Dermis blood vessel endothelial cell (primary cell): ENCODE results near the gene MITD1. TPM values are rescaled to one million over a fixed set of nuclear protein-coding genes. Genes with fewer than 3 reads are reported as not detected.
"Not testable (repeated sequence)": the region's sequence is repeated elsewhere in the genome, so short reads cannot be mapped to it uniquely, and the experiment has no call there.

ENCODE experiments used
- DNase-seq: peaks from one replicate; pipeline ENCODE4 v3.0.0; 2010
- total RNA-seq: library from RNA; depleted of rRNA; stranded (reverse); fragments of >200 nt; gene quantifications from 2 replicates; pipeline ENCODE4 v1.2.3, GENCODE V29; 2014

Gene MITD1
- 24.9 and 27.7 TPM in 2 replicates for total RNA-seq

DNA sequence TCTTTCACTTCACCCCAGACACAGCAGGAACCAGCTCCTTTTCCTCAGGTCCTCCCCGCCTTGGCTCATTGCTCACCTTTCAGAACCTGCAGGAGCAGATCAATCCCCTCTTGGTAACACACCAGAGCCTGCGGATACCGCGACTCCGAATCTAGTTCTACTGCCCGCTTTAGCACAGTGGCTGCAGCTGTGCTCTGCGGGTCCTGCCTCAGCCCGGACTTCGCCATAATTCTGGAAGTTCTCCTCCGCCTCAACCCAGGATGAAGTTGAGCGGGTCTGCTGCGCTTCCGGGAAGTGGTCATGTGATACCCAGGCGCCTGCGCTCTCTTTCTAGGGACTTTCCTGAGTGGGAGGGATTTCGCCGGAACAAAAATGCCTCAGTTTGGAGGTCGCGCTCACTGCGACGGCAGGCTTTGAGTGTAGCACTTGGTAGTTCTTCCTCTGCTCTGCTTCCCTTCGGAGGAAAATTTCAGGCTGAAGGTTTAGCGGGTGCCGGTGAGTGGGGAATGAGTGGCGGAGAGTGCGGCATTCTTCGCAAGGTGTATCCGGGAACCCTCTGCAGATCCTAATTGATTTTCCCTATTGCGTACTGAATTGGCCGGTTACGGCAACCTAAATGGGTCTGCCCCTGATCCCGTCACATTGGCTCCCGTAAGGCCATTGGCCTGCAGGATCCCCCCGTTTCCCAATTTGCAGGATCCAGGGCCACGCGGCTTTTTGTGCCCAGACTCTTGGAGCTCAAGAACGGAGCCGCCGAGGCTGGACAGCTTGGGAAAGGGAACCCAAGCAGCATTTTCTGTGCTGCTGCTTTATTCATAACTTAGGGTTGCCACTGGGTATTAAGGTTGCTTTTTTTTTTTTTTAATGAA lies at the start of gene MITD1, which contains the start of gene MRPL30:
TSS of gene MITD1 (minus strand) at position 304 of the 869 bp plus-strand sequence. CDS start at position 227, 77 bp downstream.
TSS of gene MRPL30 (plus strand) at position 430 of the 869 bp plus-strand sequence. CDS start 5,020 bp downstream, outside the sequence.
- DNase-seq: peak; percentile 98

DNA sequence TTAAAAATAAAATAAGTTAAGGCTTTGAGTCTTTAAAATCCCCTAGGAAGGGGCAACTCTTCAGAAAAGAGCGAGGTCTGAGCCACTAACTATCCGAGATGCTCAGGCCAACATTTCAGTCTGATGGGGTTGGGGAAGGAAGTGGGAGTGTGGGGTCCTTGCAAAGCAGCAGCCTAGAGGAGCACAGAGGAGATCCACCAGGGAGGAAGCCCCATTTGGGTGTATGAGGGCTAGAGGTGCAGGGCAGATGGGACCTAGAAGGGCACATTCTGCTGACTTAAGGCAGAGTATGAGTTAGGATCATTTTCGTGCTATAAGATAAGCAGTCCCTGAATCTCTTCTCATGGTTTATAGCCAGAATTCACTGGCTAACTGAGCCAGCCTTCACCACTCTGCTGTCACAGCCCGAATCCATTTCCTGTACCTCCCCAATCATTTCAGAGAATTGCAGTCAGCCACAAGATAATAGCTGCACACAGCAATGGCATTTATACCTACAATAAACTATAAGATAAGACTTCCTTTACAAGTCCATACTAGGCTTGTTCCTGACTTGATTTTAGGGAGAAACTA lies 37.2 kb upstream of the MITD1 start:
- DNase-seq: no peak

DNA sequence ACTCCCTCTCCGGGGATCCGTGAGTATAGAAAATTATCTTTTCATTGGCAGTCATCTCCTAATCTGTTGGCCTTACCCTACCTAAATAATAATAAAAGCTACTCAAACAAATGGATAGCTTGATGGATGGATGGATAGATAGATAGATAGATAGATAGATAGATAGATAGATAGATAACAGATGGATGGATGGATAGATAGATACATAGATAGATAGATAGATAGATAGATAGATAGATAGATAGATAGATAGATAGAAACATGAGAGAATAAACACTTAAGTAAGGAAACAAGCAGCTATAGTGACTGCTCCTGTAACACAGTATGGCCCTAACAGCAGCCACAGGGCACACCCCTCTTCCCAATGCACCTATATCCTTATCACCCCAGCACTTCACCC lies 35.2 kb upstream of the MITD1 start:
- DNase-seq: no peak

DNA sequence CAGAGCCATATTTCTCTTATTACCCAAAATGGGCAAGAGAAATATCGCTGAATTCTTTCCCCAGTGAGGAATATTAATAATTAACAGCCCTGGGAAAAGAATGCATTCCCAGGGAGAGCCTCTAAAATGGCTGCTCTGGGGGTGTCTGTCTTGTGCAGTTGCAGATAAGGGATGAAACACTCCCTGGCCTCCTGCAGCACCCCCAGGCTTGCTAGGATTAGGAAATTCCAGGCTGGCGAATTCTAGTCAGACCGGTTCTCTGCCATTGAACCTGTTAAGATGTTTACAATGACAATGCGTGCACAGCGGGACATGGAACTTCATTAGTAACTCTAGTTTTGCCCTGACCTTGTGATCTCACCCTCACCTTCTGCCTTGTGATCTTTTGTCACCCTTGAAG lies 24.6 kb upstream of the MITD1 start:
- no peak for DNase-seq

DNA sequence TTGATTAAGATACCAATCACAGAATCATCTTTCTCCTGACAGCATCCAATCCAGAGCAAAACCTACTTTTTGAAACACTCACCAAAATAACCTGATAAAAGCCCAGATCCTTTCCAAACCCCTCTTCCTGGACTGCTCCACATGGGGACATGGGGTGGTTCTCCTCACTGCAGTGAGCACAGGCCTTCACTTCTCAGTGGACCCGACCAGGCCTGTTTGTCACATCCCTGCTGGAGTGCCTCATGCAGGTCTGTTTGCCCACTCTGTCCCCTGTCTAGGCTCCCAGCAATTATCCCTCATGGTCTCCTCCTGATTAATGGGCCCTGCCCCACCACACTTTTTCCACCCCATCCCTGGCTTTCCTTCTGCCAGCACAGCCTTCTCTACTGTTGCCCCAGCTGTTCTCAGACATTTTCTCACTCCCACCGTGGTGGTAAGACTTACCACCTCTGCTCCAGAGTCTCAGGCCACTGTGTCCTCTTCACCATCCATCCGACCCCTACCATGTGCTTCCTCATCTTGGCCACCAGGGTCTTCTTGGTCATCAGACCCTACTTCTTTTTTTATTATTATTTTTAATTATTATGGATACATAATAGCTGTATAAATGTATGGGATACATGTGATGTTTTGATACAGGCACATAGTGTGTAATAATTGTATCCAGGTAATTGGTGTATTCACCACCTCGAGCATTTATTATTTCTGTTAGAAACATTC lies 21.3 kb upstream of the MITD1 start:
- DNase-seq: no peak

DNA sequence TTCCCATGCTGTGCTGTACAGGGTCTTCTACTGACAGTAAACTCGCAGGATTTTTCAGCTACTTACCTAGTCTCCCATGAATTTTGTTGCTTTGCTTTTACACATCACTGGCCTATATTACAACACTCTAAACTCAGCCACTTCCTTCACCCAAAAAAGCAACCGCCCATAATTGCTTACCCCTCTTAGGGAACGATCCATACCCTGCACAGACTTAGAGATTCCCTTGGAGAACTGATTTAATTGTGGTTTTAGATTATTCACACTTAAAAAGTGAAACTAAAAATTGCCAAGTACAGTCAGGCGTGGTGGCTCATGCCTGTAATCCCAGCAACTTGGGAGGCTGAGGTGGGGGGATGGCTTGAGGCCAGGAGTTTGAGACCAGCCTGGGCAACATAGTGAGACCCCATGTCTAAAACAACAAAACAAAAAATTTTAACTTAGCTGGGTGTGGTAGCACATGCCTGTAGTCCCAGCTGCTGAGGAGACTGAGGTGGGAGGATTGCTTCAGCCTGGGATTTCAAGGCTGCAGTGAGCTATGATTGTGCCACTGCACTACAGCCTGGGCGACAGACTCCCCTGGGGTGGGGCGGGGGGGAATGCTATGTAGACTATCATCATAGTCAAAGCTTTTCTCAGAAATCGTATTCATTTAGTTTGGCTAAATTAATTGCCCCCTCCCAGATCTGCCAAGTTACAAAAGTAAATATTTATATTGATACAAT lies 19.4 kb upstream of the MITD1 start:
- no peak for DNase-seq

DNA sequence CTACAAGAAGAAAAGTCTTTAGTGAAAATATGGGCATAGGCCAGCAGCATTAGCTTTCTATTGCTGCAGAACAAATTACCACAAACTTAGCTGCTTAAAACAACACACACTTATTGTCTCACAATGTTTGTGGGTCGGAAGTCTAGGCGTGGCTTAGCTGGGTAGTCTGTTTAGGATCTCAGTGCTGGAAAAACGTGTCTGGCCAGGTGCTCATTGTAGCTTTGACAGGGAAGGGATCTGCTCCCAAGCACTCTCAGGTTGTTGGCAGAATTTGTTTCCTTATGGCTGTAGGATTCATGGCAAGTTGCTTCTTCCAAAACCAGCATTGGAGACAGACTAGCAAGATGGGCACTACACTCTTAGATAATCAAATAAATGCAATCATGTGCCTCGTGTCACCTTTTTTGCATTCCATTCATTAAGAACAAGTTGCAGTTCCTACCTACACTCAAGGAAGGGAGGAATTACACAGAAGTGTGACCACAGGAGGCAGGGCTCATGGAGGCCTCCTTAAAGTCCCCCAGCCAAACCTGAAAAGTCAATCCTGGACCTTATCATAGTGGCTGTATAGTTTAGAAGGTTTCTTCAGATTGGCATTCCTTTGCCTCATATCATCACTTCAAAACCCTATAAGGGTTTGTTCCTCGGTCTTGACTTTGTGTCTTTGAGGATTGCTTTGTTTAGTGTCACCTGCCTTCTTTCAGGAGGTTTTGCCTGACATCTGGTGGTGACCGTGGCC lies 17.4 kb upstream of the MITD1 start:
- peak; percentile 2 for DNase-seq

DNA sequence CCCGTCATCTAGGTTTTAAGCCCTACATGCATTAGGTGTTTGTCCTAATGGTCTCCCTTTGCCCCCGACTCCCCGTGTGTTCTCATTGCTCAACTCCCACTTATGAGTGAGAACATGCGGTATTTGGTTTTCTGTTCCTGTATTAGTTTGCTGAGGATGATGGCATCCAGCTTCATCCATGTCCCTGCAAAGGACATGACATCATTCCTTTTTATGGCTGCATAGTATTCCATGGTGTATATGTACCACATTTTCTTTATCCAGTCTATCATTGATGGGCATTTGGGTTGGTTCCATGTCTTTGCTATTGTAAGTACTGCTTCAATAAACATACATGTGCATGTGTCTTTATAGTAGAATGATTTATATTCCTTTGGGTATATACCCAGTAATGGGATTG lies 11.5 kb upstream of the MITD1 start:
- DNase-seq: not testable (repeated sequence)

DNA sequence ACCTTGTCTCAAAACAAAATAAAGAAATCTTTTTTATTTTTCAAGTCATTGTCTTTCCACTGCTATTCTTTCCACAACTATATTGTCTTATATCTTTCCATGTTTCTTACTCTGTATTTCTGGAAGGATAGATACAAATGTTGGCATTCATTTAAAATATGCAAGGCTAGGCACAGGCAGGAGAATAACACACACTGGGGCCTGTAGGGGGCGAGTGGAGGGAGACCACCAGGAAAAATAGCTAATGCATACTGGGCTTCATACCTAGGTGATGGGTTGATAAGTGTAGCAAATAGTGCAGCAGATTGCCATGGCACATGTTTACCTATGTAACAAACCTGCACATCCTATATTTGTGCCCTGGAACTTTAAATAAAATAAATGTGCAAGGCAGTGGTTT lies 9.7 kb upstream of the MITD1 start:
- peak; percentile 5 for DNase-seq

DNA sequence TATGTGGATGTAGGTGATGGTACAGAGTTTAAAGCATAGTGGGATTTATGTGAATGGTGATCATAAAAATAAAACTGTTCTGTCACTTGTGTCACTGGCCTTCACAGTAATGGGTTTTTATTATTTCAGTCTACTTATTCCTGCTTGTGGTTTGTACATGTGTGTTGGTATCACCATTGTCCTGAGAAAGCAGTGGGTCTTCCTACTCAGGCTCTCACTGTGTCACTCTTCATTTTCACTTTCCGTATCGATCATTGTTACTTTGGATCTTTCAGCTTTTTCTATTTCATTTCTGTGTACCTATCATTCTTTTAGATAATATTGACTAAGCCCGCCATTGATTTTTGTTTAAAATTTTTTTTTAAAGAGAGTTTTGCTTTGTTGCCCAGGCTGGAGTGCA lies 7.5 kb upstream of the MITD1 start:
- no peak for DNase-seq

DNA sequence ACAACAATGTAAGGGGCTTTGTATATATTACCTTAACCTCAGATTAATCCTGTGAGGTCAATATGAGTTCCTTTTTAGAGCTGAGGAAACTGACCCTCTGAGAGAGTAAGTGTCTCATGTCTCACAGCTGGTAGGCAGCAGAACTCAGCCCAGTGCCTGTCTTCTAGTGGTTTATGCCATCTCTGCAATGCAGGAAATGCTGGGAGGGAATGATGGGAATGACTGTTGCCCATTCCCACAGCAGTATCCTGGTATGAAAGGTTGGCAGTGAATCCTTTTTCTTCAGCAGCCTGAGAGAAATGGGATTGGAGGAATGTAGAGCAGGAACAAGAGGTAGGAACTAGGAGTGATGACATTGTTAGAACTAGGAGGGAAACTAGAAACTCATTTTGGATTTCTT lies 6.2 kb upstream of the MITD1 start:
- no peak for DNase-seq

DNA sequence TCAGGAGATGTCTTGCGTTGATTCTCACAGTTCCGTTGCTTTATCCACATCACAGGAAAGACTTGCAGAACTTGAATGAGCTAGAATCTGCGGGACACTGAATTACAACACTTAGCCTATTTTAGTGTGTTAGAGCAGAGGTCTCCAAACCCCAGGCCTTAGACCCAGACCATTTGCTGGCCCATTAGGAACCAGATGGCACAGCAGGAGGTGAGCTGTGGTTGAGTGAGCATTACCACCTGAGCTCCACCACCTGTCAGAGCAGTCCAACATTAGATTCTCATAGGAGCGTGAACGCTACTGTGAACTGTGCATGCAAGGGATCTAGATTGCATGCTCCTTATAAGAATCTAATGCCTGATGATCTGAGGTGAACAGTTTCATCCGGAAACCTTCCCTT lies 4.0 kb upstream of the MITD1 start:
- no peak for DNase-seq

DNA sequence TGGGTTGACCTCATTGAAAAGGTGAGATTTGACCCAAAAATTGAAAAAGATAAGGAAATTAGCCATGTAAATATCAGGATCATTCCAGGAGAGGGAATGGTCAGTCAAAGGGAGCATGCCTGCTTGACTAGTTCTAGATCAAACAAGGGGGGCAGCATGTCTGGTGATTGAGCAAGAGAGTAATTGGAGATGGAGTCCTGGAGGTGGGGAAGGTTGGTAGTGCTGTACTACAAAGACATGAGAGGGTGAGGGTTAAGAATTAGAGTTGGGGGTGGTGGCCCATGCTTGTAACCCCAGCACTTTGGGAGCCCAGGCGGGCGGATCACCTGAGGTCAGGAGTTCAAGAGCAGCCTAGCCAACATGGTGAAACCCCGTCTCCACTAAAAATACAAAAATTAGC lies 2.2 kb upstream of the MITD1 start:
- DNase-seq: no peak

DNA sequence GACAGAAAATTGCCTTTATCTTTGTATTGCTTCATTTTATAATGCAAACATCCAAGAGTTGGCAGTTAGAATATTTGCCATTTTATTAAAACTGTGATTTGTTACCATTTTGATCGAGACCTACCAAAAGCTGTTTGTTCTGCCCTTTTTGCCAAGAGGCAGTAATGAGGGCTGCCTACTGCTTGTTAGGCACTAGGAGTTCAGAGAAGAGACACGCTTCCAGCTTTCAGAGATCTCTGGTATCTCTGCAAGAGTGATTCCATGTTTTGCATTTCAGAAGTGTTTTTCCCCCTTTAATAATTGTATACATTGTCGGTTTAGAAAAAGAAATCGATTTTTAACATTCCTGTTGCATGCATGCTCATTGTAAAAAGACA lies 754 bp upstream of the MITD1 start:
- DNase-seq: peak; percentile 12

DNA sequence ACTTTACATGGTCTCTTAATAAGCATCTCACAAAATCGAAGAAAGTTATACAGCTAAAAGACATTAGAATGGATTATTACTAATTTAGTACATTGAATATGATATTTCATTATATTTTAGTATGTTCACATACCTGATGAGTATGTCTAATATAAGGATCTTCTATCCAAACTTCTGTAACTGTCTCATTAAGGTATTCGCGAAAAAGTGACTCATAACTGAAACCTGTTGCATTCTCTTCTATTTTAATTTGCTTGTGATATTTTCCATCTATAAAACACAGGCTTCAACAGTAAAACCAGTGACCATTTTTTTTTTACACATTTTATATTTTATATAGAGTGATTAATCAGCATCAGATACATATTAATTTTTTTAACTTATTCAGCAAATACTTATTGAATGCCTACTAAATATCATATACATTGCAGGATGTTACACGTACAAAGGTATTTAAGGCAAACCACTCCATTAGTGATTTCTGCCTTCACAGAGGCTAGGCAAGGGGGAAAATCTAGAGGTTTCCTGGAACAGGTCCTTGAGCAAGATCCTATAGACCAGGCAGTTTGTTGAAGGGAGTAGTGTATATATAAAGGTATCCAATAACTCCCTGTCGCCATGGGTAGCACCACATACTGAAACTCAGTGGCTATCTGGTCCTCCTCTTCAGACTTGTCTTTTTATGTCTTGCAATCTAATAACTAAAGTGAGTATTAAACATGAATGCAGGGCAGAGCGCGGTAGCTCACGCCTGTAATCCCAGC lies 9.3 kb downstream of the MITD1 start:
- no peak for DNase-seq

DNA sequence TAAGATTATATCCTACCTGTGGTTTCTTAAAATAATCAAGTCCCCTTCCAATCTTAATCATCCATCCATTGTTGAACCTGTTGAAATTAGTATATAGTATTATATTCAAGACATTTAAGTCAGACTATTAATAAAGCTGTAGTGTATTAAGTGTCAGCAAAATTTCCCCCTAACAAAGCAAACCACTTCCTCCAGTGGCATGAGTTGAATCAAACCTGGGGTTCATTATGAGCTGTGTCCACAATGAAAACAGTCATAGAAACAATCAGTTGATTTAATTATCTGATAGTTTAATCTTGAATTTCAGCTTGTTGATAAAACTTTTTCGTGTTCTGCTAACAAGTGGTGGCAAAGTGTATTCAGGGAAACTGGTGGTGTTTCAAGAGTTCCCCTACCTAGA lies 11.3 kb downstream of the MITD1 start:
- no peak for DNase-seq

DNA sequence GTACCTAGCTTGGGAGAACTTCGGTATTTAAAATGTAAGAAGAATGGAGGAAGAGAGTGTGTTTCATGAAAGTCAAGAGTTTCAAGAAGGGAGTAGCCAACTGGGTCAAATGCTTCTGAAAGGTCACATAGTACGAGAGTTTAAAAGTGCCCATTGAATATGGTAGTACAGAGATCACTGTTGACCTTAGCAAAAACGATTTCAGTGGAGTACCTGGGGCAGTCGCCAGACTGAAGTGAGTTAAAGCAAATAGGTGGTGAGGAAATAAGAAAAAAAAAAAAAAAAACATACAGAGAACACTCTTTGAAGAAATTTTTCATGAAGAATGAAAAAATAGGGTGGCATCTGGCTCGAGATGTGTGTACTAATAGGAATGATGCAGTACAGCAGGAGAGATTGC lies 14.6 kb downstream of the MITD1 start:
- DNase-seq: no peak

DNA sequence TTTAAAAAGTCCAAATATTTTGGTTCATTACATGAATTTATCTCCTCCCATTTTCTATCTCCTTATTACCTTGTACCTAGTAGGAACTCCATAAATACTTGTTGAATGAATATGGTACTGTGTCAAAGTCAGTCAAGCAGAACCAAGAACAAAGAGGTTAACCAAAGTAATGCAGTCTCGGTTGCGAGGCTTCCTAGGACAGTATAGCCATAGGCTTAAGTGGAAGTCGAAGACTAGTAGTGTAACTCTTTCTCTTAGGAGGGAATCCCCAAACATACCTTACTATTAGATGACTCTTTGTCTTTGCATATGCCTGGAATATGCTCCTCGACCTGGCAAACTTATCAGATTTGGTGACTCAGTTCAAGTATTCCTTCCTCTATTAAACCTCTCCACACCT lies 21.3 kb downstream of the MITD1 start:
- no peak for DNase-seq

DNA sequence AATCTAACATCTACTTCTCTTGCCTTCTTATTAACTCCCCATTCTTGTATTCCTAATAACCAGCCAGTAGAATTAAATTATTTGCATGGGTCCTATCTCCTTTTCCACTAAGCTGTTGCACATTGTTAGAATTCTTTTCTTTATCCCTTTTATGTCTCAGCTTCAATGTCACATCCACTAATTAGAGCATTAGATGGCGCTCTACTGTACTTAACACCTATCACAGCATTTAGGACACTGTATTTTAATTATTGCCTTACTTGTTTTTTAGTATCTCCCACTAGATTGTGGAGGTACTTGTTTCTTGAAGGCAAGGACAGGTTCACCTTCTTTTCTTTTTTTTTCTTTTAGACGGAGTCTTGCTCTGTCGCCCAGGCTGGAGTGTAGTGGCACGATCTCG lies 22.3 kb downstream of the MITD1 start:
- no peak for DNase-seq

DNA sequence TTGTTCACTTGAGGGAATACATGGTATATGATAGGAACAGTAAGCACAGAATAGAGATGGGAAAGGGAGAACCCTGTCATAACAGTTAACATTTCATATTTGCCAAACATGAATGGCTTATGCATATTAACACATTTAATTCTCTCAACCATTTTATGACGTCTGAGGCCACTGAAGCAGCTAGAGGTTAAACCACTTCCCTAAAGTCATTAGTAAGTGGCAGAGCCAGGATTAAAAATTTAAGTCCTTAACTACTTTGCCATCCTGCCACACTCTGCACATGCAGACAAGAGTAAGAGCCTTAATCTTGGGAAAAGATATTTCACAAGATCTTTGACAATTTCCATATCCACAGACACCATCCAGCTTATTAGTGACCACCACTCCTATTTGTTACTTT lies 24.0 kb downstream of the MITD1 start:
- no peak for DNase-seq
